GM23338 (cell line): ENCODE data around the gene AHI1. TPM values are rescaled to one million over a fixed set of nuclear protein-coding genes. Genes with fewer than 3 reads are reported as not detected.

Experiments used
- microRNA-seq: library from miRNA; unstranded; fragments of <30 nt; microRNA quantifications from one replicate; pipeline ENCODE4, GENCODE V29; 2017
- polyA plus RNA-seq: library from polyadenylated mRNA; unstranded; fragments of >200 nt; fragmentation: Nextera tagmentation; extraction: Ambion mirVana; gene quantifications from 2 replicates; pipeline ENCODE4 v1.2.1, GENCODE V29; 2016
- small RNA-seq: library from RNA; depleted of rRNA; stranded (forward); fragments of <200 nt; gene quantifications from one replicate; pipeline ENCODE3, GENCODE V24; 2014; ENCODE audit warnings: low replicate concordance
- total RNA-seq: library from RNA; depleted of rRNA; stranded (reverse); fragments of >200 nt; shearing (Covaris generic); gene quantifications from 2 replicates; pipeline ENCODE4 v1.2.3, GENCODE V29; 2014

AHI1 gene
- total and polyA plus RNA-seq, 2 experiments from 2014 or later, result 19.8 to 72.9 TPM

Small RNAs within 50 kb of the gene (microRNA-seq; reads per million reads assigned to microRNA genes)
- not detected for gene MIR548A2

Small RNAs within 50 kb of the gene (small RNA-seq; reads per million reads assigned to genes)
- not detected for gene MIR548A2
- not detected for gene RF00019
